Measurements from ENCODE around the gene ZDHHC4.
A peak's percentile ranks its signal among the peaks of the same experiment; 100 is the strongest.

ZDHHC4 gene

DNA sequence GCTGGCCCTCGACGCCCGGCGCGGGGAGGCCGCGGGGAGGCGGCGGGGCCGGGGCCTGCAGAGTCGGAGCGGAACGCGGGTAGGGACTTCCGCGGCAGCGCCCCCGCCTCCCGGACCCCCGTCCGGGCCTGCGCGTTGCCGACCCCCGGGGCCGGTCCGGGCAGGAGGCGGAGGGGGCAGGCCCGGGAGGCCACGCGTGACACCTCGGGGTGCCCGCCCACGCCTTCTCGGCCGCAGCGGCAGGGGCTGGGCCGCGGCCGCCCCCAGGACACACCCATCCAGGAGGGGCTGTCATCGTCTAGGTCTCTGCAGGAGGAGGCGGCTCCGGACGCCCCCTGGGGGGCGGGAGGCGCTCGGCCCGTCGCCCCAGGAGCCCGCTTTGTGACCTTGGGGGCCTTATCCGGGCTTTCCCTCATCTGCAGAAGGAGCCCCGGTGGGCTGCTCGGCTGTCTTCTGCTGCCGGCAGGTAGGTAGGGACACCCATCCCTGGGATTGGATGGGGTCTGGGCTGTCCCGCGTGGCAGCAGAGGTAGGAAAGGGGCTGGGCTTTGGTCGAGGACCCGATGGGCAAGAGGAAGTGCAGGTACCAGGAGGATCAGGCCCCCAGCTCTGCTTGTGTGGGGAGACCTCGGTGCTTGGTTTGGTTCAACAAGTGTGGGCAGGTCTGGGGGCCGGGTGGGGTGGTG lies 60.4 kb downstream of the ZDHHC4 start:
- peak; percentile 52 for DNase-seq
